ENCODE measurements around the gene CBX4.

DNA sequence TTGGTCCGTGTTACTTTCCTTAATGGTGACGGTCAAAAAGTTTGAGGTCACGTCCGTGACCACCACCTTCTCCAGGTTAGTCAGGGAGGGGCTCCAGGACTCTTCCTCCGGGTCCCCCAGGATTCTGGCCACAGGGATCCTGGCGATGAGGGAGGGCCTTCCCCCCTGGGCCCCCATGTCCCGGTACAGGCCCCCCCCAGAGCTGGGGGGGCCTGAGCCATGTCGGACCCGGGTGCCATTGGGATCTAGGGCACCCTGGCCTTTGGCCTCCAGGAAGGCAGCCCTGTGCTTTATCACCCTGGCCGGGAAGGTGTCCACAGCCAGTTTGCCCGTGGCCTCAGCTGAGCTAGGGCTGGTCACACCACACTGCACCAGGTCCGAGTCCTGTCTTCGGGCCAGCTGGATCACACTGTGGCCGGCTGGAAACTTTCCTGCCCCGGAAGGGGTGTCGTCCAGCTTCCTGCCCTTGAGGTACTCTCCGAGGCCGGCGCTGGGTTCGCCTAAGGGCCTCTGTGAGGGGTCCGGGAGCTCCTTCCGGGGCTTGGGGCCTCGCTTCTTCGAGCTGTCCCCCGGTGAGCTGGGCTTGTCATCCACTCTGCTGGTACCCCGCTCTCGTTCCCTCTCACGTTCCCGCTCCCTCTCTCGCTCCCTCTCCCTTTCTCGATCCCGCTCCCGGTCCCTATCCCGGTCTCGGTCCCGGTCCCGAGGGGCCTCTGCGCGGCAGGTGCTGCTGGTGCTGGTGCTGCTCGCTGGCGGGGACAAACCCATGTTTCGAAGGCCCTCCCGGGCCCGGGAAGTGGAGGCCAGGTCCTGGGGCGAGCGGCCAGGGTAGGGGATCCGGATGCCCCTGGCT is 44.4 kb downstream of the CBX4 start:
- TF ChIP-seq ZNF146 (tag by site-specific recombination; IDR thresholded peaks at IDR 0.05) = no peak
- TF ChIP-seq, protein P1, sequence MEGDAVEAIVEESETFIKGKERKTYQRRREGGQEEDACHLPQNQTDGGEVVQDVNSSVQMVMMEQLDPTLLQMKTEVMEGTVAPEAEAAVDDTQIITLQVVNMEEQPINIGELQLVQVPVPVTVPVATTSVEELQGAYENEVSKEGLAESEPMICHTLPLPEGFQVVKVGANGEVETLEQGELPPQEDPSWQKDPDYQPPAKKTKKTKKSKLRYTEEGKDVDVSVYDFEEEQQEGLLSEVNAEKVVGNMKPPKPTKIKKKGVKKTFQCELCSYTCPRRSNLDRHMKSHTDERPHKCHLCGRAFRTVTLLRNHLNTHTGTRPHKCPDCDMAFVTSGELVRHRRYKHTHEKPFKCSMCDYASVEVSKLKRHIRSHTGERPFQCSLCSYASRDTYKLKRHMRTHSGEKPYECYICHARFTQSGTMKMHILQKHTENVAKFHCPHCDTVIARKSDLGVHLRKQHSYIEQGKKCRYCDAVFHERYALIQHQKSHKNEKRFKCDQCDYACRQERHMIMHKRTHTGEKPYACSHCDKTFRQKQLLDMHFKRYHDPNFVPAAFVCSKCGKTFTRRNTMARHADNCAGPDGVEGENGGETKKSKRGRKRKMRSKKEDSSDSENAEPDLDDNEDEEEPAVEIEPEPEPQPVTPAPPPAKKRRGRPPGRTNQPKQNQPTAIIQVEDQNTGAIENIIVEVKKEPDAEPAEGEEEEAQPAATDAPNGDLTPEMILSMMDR (tag by site-specific recombination; IDR thresholded peaks at IDR 0.05) = no peak
- no peak for TF ChIP-seq ZNF324 (tag by site-specific recombination; IDR thresholded peaks at IDR 0.05)
- no peak for TF ChIP-seq ZNF239 (tag by site-specific recombination; IDR thresholded peaks at IDR 0.05)
